Mucosa of rectum (tissue), 2 donors: ENCODE measurements around the gene OR51E1.

ENCODE experiments used
- H3K27ac ChIP-seq, 2 donors: one replicate each; pipeline ENCODE4 v1.7.0; 2013; ENCODE audit warnings: inconsistent platforms in 2 of 2, low read depth in 2 of 2, low read length in 2 of 2
- H3K27me3 ChIP-seq, 2 donors: one replicate each; pipeline ENCODE4 v1.7.0; 2013; ENCODE audit warnings: low read length in 2 of 2; ENCODE audit not compliant: control insufficient read depth in 2 of 2, insufficient read depth in 2 of 2
- H3K36me3 ChIP-seq, 2 donors: one replicate each; pipeline ENCODE4 v1.7.0; 2013; ENCODE audit warnings: low read length in 2 of 2; ENCODE audit not compliant: control insufficient read depth in 2 of 2, insufficient read depth in 2 of 2
- H3K4me1 ChIP-seq, 2 donors: one replicate each; pipeline ENCODE4 v1.7.0; 2013; ENCODE audit warnings: low read length in 2 of 2, mild to moderate bottlenecking in 1 of 2; ENCODE audit not compliant: control insufficient read depth in 2 of 2, insufficient read depth in 2 of 2
- H3K4me3 ChIP-seq, 2 donors: one replicate each; pipeline ENCODE4 v1.7.0; 2013; ENCODE audit warnings: low read length in 2 of 2
- H3K9ac ChIP-seq, 2 donors: one replicate each; pipeline ENCODE4 v1.7.0; 2013; ENCODE audit warnings: low read length in 2 of 2, low read depth in 1 of 2, mild to moderate bottlenecking in 1 of 2
- H3K9me3 ChIP-seq, 2 donors: one replicate each; pipeline ENCODE4 v1.7.0; 2013; ENCODE audit warnings: low read length in 2 of 2; ENCODE audit not compliant: control insufficient read depth in 2 of 2
- donor health status: healthy.
- donor health status: Normal muscosa, but diverticular disease.

The OR51E1 gene

GRCh38 chr11:4704790-4705334, 61.1 kb downstream of the OR51E1 start:
- Histone ChIP-seq H3K27ac (no peak overlapping the region), H3K9me3 (no peaks in the 10 kb centered on the region), H3K9ac (no peak overlapping the region), H3K4me3 (no peak overlapping the region), H3K27me3 (no peaks in the 10 kb centered on the region), H3K36me3 (no peaks in the 10 kb centered on the region), H3K4me1 (no peaks in the 10 kb centered on the region)
